ENCODE measurements around the gene CTNNA3.

DNA sequence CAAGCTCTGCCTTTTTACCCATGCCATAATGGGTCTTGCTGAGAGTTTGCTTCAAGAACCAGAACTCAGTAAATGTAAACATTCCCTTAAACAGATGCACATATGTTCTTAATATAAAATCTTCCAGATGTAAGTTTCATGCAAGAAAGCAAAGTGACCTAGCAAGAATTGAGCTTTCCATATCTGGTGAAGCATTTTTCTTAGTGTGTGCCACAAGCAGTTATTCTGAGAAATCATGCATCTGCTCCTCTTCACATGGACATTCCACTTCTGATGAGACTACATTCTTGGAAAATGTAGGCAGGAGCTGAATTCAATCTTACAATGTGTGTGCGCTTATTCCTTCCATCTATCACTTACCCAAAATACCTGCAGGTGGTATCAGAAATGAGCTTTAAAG is 997.9 kb downstream of the CTNNA3 start:
- no peak for TF ChIP-seq POLR2A (IDR thresholded peaks at IDR 0.05; ENCODE audit: low read depth, low read length)
- TF ChIP-seq MAFK (IDR thresholded peaks at IDR 0.05; ENCODE audit: low read depth, low read length), result no peak
- TF ChIP-seq, protein P1, sequence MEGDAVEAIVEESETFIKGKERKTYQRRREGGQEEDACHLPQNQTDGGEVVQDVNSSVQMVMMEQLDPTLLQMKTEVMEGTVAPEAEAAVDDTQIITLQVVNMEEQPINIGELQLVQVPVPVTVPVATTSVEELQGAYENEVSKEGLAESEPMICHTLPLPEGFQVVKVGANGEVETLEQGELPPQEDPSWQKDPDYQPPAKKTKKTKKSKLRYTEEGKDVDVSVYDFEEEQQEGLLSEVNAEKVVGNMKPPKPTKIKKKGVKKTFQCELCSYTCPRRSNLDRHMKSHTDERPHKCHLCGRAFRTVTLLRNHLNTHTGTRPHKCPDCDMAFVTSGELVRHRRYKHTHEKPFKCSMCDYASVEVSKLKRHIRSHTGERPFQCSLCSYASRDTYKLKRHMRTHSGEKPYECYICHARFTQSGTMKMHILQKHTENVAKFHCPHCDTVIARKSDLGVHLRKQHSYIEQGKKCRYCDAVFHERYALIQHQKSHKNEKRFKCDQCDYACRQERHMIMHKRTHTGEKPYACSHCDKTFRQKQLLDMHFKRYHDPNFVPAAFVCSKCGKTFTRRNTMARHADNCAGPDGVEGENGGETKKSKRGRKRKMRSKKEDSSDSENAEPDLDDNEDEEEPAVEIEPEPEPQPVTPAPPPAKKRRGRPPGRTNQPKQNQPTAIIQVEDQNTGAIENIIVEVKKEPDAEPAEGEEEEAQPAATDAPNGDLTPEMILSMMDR (conservative IDR thresholded peaks at IDR 0.05; ENCODE audit: low read depth, low read length), result no peak
- TF ChIP-seq CHD1 (IDR thresholded peaks at IDR 0.05; ENCODE audit: low read depth, low read length), result no peak
- no peak for TF ChIP-seq RAD21 (IDR thresholded peaks at IDR 0.05; ENCODE audit: low read length)
- TF ChIP-seq, protein P2, sequence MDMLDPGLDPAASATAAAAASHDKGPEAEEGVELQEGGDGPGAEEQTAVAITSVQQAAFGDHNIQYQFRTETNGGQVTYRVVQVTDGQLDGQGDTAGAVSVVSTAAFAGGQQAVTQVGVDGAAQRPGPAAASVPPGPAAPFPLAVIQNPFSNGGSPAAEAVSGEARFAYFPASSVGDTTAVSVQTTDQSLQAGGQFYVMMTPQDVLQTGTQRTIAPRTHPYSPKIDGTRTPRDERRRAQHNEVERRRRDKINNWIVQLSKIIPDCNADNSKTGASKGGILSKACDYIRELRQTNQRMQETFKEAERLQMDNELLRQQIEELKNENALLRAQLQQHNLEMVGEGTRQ (IDR thresholded peaks at IDR 0.05; ENCODE audit: low read depth, low read length), result no peak
- no peak for TF ChIP-seq MAZ (IDR thresholded peaks at IDR 0.05; ENCODE audit: borderline replicate concordance, low read depth, low read length)
- TF ChIP-seq SMC3 (IDR thresholded peaks at IDR 0.05; ENCODE audit: low read depth, low read length), result no peak
- TF ChIP-seq MXI1 (IDR thresholded peaks at IDR 0.05; ENCODE audit: borderline replicate concordance, low read depth, low read length), result no peak
